MCF 10A (cell line): ENCODE results near the gene FUNDC2. TPM values are rescaled to one million over a fixed set of nuclear protein-coding genes. Genes with fewer than 3 reads are reported as not detected.

Experiments used
- BruUV-seq: library from RNA; stranded (reverse); fragments of 400-500 nt; replicated peaks from 2 replicates; lab custom pipeline; 2021; lab: Mats Ljungman, UMichigan
- CTCF ChIA-PET: fragments of 300-600 bp; sonication (Branson Sonifier 250); formaldehyde crosslinking; extraction: SDS; loops from one replicate; lab custom pipeline; 2021; ENCODE audit warnings: antibody characterized with exemption, inconsistent platforms; lab: Yijun Ruan, JAX
- POLR2A ChIA-PET: fragments of 300-600, 350-650 bp; sonication (Branson Sonifier 250); formaldehyde crosslinking; extraction: SDS; loops from one replicate; lab custom pipeline; 2020; ENCODE audit warnings: antibody characterized with exemption, inconsistent platforms; lab: Yijun Ruan, JAX
- DNase-seq: peaks from one replicate; pipeline ENCODE4 v3.0.0-alpha.2; 2018; ENCODE audit not compliant: unreplicated experiment
- H3K27ac Mint-ChIP-seq: one replicate; pipeline ENCODE4 v1.8.0; 2022; ENCODE audit warnings: mild to moderate bottlenecking, low read depth, mixed read lengths; ENCODE audit not compliant: unreplicated experiment
- H3K27me3 Mint-ChIP-seq: one replicate; pipeline ENCODE4 v1.8.0; 2022; ENCODE audit warnings: mixed read lengths; ENCODE audit not compliant: insufficient read depth, unreplicated experiment
- H3K36me3 Mint-ChIP-seq: one replicate; pipeline ENCODE4 v1.8.0; 2022; ENCODE audit warnings: mild to moderate bottlenecking, moderate library complexity, mixed read lengths; ENCODE audit not compliant: insufficient read depth, unreplicated experiment
- H3K4me1 Mint-ChIP-seq: one replicate; pipeline ENCODE4 v1.8.0; 2022; ENCODE audit warnings: mixed read lengths; ENCODE audit not compliant: insufficient read depth, unreplicated experiment
- H3K4me3 Mint-ChIP-seq: one replicate; pipeline ENCODE4 v1.8.0; 2022; ENCODE audit warnings: mild to moderate bottlenecking, moderate library complexity, mixed read lengths; ENCODE audit not compliant: unreplicated experiment
- H3K9me3 Mint-ChIP-seq: one replicate; pipeline ENCODE4 v1.8.0; 2022; ENCODE audit warnings: mixed read lengths; ENCODE audit not compliant: unreplicated experiment
- CTCF ChIP-seq: fragments of 200-600 bp; IDR thresholded peaks from one replicate; pipeline ENCODE4 v1.8.0; 2022; ENCODE audit warnings: antibody characterized with exemption, mild to moderate bottlenecking; ENCODE audit not compliant: unreplicated experiment
- intact Hi-C: fragments of 100-400 bp; cut with micrococcal nuclease; formaldehyde crosslinking; loops from 2 replicates; pipeline ENCODE4 v1.14.1; 2022
- total RNA-seq: library from RNA; stranded (reverse); gene quantifications from 2 replicates; pipeline ENCODE4 v1.2.3, GENCODE V29; 2022

Gene FUNDC2
- total RNA-seq, 1 experiment from 2014 or later: 54.8 TPM

GRCh38 chrX:154981116-154981411 is 45.6 kb upstream of the FUNDC2 start:
- no TSS peak for BruUV-seq
- Mint-ChIP-seq H3K27me3 (no peaks in the 10 kb centered on the region), H3K9me3 (peaks cover 8% of the 10 kb centered on the region), H3K4me1 (peaks cover 18% of the 10 kb centered on the region), H3K36me3 (peaks cover 6% of the 10 kb centered on the region), H3K4me3 (peak overlapping the region; percentile 71), H3K27ac (peak overlapping the region; percentile 86)
- CTCF ChIA-PET: interaction anchor here (0.8 to 2.1 kb wide), 7 partner anchors 64 to 237 kb away, joined by 3 to 8 read pairs (median 5); partner anchors contain the start of gene VBP1
- POLR2A ChIA-PET: interaction anchor here (0.5 kb wide), 1 partner anchor 60 kb away, joined by 3 read pairs; no protein-coding TSS in a partner anchor
- intact Hi-C loops: loop anchor here (1.0 to 2.0 kb wide), 6 partner anchors 63 to 839 kb away; no protein-coding TSS in a partner anchor
- no peak for DNase-seq
- no peak for TF ChIP-seq CTCF

GRCh38 chrX:154986826-154987575 is 39.6 kb upstream of the FUNDC2 start:
- intact Hi-C loops: loop anchor here (1.0 kb wide), 1 partner anchor 70 kb away; no protein-coding TSS in a partner anchor
- no TSS peak for BruUV-seq
- H3K4me3 Mint-ChIP-seq: no peak overlapping the region
- ChIA-PET CTCF (interaction anchor here (0.6 to 5.8 kb wide), 8 partner anchors 9 to 162 kb away, joined by 3 to 37 read pairs (median 4); no protein-coding TSS in a partner anchor), POLR2A (interaction anchor here (1.4 kb wide), 1 partner anchor 9 kb away, joined by 4 read pairs; no protein-coding TSS in a partner anchor)
- no peak overlapping the region for H3K27ac Mint-ChIP-seq
- DNase-seq: no peak
- peak; percentile 20 for TF ChIP-seq CTCF
- H3K27me3 Mint-ChIP-seq: peaks cover 18% of the 10 kb centered on the region
- no peaks in the 10 kb centered on the region for H3K36me3 Mint-ChIP-seq
- no peaks in the 10 kb centered on the region for H3K4me1 Mint-ChIP-seq
- no peaks in the 10 kb centered on the region for H3K9me3 Mint-ChIP-seq

- Mint-ChIP-seq H3K4me3 (no peak overlapping the region), H3K27ac (no peak overlapping the region), H3K4me1 (no peaks in the 10 kb centered on the region), H3K36me3 (no peaks in the 10 kb centered on the region), H3K27me3 (peaks cover 18% of the 10 kb centered on the region), H3K9me3 (no peaks in the 10 kb centered on the region)
- ChIA-PET POLR2A (no interaction called here), CTCF (interaction anchor here (0.6 to 5.8 kb wide), 8 partner anchors 70 to 191 kb away, joined by 3 to 37 read pairs (median 4); no protein-coding TSS in a partner anchor)
- TF ChIP-seq CTCF: no peak
- DNase-seq: no peak
- intact Hi-C loops: loop anchor here (1.0 kb wide), 1 partner anchor 69 kb away; no protein-coding TSS in a partner anchor
- BruUV-seq: no TSS peak
Measured at GRCh38 chrX:154987940-154988339, 38.7 kb upstream of the FUNDC2 start.

- CTCF ChIA-PET: interaction anchor here (1.4 to 5.8 kb wide), 4 partner anchors 69 to 76 kb away, joined by 4 to 37 read pairs (median 6); no protein-coding TSS in a partner anchor
- TF ChIP-seq CTCF: no peak
- DNase-seq: no peak
- Mint-ChIP-seq H3K9me3 (no peaks in the 10 kb centered on the region), H3K4me3 (no peak overlapping the region), H3K27me3 (peaks cover 18% of the 10 kb centered on the region), H3K4me1 (no peaks in the 10 kb centered on the region), H3K27ac (no peak overlapping the region), H3K36me3 (no peaks in the 10 kb centered on the region)
- intact Hi-C loops: no loop called here
- BruUV-seq: no TSS peak
- POLR2A ChIA-PET: no interaction called here
Measured at GRCh38 chrX:154988719-154989118, 37.9 kb upstream of the FUNDC2 start.
